NCI-H1105 treated with DMSO at 0.1 percent for 48 hours (cell line): ENCODE results near the gene BMP7.
"Not testable (repeated sequence)": the region's sequence is repeated elsewhere in the genome, so short reads cannot be mapped to it uniquely, and the experiment has no call there.

Experiments
- DNase-seq: peaks from one replicate; lab custom pipeline; 2025; lab: John Stamatoyannopoulos, UW

BMP7 gene

DNA sequence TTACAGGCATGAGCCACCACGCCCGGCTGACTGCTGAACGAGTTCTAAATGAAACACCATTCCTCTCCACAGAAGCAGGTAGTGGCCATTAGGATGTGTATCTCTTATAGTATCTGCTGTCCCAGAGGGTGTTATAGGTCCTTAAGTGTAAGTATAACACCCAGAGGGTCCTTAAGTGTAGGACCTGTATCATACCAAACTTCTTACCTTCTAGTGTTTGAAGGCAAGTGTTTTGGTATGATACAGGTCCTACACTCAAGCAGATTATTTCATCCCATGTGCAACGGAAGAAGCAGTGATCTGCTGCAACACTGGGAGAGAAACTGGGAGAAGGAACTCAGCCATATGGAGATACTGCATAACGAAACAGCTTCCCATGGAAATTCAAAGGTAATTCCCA lies 17.4 kb downstream of the BMP7 start:
- no peak for DNase-seq

DNA sequence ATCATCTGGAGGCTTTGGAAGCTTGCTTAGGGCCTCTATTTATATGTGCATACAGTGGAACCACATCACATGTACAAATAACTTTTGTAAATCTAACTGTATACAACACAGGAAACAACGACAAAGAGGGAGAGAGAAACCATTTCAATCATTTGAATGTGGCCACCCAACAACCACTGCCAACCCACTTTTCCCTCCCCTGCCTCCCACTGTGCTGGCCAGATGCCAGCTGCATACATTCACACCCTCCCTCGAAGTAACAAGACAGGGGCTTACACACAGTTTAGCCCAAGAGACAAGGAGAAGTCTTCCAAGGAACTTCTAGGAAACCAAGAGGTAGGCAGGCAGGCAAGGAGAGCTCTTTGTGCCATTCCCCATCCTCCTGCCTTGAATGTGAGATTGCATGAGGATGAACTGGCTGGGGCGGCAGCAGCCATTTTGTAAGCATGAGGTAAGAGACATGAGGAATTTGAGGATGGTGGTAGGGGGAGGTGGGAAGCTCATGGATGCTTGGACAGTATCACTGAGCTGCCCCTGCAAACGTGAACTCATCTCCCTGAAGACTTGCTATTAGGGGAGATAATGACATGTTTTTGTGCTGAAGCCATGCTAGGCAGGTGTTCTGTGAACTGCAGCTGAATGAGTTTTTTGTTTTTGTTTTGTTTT lies 18.2 kb downstream of the BMP7 start:
- no peak for DNase-seq

DNA sequence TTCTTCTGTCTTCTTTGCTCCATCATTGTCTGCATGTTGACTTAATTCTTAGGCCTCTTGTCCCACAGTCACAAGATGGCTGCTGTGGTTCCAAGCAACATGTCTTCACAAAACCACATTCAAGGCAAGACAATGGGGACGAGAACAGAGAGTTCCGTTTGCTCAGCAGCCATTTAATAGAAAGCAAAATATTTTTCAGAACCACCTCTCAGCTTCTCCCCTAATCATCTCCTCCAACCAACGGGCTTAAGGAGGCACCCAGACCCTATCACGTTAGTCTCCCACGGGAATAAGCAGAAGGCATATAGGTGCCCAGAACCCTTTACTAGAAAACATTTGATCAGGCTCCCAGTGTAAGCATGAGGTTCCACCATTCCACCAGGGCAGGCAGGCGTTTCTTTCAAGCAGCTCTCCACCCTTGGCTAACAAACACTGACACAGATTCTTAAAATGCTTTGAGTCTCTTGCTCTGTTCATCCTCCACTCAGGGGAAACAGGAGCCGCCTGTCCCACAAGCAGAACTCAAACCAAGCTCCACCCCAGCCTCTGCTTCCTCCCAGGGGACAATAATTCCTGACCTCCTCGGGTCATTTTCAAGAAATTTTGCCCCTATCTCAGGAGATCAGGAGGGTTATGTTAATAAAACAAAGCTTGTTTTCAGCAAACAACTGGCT lies 19.0 kb downstream of the BMP7 start:
- DNase-seq: no peak

GRCh38 chr20:57245997-57246396 lies 20.4 kb downstream of the BMP7 start:
- peak; percentile 68 for DNase-seq

DNA sequence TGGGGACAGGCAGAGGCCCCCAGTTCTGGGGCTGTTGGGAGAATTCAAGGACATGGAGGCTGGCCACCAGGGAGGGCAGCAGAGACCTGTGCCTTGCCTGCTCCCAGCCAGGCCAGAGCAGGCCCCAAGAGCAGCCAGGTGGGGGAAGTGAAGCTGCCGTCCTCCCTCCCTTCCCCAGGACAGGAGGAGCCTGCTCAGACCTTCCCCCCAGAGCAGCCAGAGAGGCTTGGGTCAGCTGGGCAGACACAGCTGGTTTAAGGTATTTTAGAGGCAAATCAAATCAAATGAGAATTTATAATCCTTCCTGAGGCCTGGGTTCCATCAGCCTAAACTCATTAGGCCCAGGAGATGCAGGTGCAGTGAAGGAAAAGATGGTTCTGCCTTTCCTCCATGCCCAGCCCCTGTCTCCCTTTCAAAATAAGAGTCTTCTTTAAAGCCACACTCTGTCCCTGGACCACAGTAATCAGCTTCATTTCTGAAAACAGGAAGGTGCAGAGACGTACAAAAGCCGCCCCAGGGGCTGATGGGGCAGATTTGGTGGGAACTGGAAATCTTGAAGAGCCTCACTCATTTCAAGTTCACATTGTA lies 21.7 kb downstream of the BMP7 start:
- DNase-seq: no peak

DNA sequence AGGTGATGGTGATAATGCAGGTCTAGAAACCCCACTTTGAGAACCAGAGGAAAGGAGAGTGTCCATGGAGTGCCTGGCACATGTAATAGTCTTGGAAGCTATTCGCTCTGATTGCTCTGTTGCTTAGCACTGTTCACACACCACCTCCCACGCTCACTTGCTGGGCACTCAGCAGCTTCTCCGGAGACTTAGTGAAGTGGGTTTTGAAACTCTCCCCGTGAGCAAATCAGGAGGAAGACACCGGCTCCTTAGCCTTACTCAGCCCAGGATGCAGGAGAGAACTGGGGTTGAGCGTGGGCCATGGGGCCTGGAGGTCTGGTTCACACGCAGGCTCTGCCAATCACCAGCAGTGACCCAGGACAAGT lies 22.2 kb downstream of the BMP7 start:
- no peak for DNase-seq

- peak; percentile 69 for DNase-seq
These were observed 22.8 kb downstream of the BMP7 start for GRCh38 chr20:57243480-57244220.

- DNase-seq: no peak
These were observed 24.0 kb downstream of the BMP7 start for GRCh38 chr20:57242414-57242813.

GRCh38 chr20:57241363-57241991 lies 25.0 kb downstream of the BMP7 start:
- DNase-seq: no peak

GRCh38 chr20:57240581-57241362 lies 25.7 kb downstream of the BMP7 start:
- no peak for DNase-seq

- not testable (repeated sequence) for DNase-seq
These were observed 26.7 kb downstream of the BMP7 start for GRCh38 chr20:57239725-57240124.

- DNase-seq: not testable (repeated sequence)
These were observed 27.1 kb downstream of the BMP7 start for GRCh38 chr20:57239324-57239723.

DNA sequence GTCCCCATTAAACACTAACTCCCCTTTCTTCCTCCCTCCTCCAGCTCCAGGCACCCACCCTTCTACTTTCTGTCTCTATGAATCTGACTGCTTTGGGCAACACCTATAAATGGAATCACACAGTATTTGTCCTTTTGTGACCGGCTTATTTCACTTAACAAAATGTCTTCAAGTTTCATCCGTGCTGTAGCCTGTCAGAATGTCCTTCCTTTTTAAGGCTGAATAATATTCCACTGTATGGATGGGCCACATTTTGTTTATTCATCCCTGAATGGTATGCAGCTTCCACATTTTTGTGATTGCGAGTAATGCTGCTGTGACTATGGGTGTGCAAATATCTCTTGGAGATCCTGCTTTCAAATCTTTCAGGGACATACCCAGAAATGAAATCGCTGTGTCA lies 28.4 kb downstream of the BMP7 start:
- no peak for DNase-seq

DNA sequence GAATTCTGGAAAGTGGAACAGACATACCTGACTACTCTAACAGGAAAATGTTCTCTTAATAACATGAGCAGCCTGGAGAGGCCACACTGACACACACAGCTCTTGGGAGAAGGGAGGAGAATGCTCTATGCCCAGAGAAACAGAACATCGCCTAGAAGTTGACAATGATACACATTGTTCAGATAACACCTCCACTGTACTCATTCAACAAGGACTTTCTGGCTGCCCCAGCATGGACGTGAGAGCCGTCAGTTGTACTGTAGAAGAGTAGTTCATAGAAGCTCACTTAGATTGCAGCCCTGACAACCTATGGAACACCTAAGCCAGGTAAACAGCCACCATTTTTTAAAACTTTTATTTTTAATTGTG lies 28.9 kb downstream of the BMP7 start:
- no peak for DNase-seq

GRCh38 chr20:57236813-57237584 lies 29.4 kb downstream of the BMP7 start:
- DNase-seq: no peak

GRCh38 chr20:57234556-57235251 lies 31.7 kb downstream of the BMP7 start:
- no peak for DNase-seq

DNA sequence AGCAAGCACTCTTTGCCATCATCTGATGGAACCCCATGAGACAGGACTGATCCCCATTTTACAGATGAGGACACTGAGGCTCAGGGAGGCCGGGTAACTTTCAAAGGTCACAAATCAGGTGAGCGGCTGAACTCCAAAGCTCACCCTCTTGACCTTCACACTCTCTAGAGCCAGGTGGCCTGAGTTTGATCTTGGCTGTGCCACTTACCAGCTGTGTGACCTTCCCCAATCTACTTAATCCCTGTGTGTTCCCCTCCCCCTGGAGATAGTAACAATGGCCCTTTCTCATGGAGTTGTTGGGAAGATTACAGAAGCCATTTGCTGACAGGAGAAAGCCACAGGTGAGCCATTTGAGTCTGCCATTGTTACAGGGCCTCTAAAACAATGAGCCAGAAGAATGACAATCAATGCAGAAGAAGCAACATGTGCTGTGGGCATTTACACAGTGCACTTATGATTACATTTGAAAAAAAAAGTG lies 34.5 kb downstream of the BMP7 start:
- DNase-seq: no peak

DNA sequence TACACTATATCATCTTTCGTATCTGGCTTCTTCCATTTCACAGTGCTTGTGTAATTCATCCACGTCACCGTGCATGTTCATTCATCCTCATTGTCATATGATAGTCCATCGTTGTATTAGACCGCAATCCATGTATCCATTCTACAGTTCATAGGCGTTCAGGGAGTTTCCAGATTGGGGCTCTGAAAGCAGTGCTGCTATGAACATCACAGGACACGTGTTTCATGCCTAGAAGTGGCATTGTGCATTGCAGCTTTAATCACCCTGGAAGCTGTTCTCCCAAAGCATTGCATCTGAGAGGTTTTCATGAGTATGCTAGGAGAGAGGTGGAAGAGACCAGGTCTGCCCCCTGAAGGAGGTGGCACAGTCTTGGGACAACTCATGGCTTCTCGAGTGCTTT lies 35.3 kb downstream of the BMP7 start:
- no peak for DNase-seq

DNA sequence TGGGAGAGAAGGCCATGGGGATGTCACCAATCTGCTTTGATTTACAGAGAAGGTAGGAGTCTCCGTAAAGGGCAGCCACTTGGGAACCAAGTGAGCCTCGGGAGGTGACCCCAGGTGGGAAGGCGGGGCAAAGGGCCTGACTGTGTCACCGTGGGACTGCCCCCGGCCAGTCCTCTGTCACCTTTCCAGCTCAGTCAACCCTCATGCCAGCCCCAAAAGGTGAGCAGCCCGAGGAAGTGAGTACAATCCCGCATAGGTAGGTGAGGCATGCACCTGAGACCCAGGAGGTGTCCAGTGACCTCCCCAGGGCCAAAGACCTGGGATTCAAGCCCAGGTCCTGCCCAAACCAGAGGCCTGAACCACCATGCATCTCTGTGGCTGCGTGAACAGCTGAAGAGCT lies 36.2 kb downstream of the BMP7 start:
- no peak for DNase-seq

GRCh38 chr20:57229490-57229889 lies 37.0 kb downstream of the BMP7 start:
- DNase-seq: no peak
